Activated naive CD8-positive, alpha-beta T cell treated with anti-CD3 and anti-CD28 coated beads for 36 hours (primary cell): ENCODE data around the gene COL20A1. TPM values are rescaled to one million over a fixed set of nuclear protein-coding genes. Genes with fewer than 3 reads are reported as not detected.

ENCODE experiments used
- DNase-seq: peaks from one replicate; pipeline ENCODE4 v3.0.0; 2021
- H3K27ac Mint-ChIP-seq: one replicate; pipeline ENCODE4 v1.8.0; 2022; ENCODE audit warnings: mild to moderate bottlenecking, moderate library complexity, mixed read lengths
- H3K27me3 Mint-ChIP-seq: one replicate; pipeline ENCODE4 v1.8.0; 2022; ENCODE audit warnings: mild to moderate bottlenecking, mixed read lengths
- H3K36me3 Mint-ChIP-seq: one replicate; pipeline ENCODE4 v1.8.0; 2021; ENCODE audit warnings: mild to moderate bottlenecking, mixed read lengths
- H3K4me1 Mint-ChIP-seq: one replicate; pipeline ENCODE4 v1.8.0; 2021; ENCODE audit warnings: mixed read lengths
- H3K4me3 Mint-ChIP-seq: one replicate; pipeline ENCODE4 v1.8.0; 2022; ENCODE audit warnings: mild to moderate bottlenecking, moderate library complexity, mixed read lengths
- H3K9me3 Mint-ChIP-seq: one replicate; pipeline ENCODE4 v1.8.0; 2022; ENCODE audit warnings: mixed read lengths
- total RNA-seq, 2 experiments: library from RNA; stranded (reverse); gene quantifications; one replicate each; pipeline ENCODE4 v1.2.3, GENCODE V29; 2021

Gene COL20A1
- total RNA-seq, 2 experiments from 2014 or later, result 0.08 TPM; not detected in 1

DNA sequence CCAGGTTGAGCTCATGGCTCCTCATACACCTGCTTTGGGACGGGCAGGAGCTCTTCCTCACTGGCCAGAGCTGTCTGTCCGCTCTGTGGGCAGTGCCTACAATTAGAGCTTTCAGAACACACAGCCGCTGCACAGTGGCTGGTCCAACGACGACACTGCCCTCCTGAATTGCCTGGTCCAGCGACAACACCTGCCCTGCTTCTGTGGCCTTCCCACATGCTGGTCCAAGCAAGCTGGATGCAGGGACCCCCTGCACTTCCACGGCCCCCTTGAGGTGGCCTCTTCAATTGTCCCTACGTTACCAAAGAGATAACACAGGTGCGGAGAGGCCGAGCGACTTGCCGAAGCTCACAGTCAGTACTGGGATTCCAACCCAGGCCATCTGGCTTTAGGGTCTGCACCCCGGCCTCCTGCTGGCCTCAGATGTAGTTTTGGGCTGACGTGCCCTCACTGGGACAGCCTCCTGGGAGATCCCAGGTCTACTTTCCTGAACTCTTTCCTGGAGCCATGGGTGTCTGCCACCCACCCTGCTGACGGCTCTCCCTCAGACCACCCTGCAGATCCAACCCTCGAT, 69.5 kb downstream of the COL20A1 start:
- peaks cover 46% of the 10 kb centered on the region for H3K27me3 Mint-ChIP-seq
- no peaks in the 10 kb centered on the region for H3K9me3 Mint-ChIP-seq
- no peak overlapping the region for H3K27ac Mint-ChIP-seq
- DNase-seq, result no peak
- H3K4me3 Mint-ChIP-seq, result no peak overlapping the region
- H3K4me1 Mint-ChIP-seq, result no peaks in the 10 kb centered on the region
- H3K36me3 Mint-ChIP-seq, result no peaks in the 10 kb centered on the region

DNA sequence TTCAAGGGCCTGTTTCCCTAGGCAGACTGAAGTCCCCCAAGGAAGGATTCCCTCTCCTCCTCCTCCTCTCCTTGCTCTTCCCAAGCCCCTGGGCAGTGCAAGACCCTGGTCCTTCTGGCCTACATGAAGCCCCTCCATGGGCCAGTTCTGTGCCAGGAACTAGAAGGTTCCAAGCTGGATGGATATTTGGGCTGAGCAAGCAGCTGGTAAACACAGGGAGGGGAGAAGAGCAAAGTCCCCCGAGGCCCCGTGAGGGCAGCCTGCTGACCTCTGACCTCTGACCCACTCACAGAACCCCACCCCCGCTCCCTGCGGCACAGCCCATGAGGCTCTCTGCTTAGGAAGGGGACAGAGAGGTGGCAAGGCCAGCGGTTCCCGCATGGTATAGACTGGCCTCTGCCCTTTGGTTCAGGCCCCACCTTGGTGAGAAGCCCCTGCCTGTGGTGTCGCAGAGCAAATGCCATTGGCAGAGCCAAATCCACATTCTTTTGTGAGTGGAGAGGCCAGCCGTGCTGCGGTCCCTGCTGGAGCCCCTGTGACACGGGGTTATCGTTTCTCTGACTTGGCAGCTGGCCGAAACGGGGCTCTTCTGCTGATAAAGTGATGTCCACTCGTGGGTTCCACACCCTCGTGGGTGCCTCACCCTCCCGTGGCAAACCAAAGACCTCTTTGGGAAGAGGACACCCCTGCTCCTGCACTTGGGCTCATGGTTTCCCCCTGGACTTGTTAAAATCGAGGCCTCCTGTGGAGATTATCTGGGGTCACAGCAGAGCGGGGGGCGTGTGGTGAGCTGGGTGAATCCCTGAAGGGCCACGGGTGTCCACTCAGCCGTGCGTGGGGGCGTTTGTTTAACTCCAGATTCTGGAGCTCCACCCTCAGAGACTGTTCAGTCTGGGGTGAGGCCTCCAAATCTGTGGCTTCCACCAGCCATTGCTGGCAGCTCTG, 70.3 kb downstream of the COL20A1 start:
- Mint-ChIP-seq H3K36me3 (no peaks in the 10 kb centered on the region), H3K4me3 (no peak overlapping the region), H3K27ac (no peak overlapping the region), H3K4me1 (no peaks in the 10 kb centered on the region), H3K27me3 (peaks cover 46% of the 10 kb centered on the region), H3K9me3 (no peaks in the 10 kb centered on the region)
- DNase-seq, result no peak

DNA sequence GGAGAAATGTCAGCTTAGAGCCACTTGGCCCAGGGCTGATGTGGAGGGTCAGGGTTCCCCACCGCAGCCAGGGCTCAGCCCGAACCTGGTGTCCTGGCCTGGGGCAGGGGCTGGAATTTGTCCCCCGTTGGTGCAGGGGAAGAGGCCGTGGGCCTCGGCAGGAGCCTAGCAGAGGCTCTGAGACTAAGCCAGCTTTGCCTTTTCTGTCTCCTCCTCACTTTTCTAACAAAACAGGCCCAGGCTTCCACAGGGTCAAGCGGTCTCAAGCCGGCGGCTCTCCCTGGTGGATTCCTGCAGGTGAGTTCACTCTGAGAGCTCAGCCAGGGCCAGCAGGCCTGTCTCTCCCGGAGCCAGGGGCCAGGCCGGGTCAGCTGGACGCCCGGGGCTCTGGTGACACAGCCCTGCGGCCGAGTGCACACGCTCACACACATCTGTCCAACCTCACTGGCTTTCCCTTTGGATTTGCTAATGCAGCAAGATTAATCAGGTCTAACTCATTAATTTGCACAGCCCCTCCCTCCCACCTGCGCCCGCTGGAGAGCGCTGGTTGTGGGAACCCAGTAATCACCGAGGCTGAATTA, 71.1 kb downstream of the COL20A1 start:
- Mint-ChIP-seq H3K9me3 (no peaks in the 10 kb centered on the region), H3K36me3 (no peaks in the 10 kb centered on the region)

DNA sequence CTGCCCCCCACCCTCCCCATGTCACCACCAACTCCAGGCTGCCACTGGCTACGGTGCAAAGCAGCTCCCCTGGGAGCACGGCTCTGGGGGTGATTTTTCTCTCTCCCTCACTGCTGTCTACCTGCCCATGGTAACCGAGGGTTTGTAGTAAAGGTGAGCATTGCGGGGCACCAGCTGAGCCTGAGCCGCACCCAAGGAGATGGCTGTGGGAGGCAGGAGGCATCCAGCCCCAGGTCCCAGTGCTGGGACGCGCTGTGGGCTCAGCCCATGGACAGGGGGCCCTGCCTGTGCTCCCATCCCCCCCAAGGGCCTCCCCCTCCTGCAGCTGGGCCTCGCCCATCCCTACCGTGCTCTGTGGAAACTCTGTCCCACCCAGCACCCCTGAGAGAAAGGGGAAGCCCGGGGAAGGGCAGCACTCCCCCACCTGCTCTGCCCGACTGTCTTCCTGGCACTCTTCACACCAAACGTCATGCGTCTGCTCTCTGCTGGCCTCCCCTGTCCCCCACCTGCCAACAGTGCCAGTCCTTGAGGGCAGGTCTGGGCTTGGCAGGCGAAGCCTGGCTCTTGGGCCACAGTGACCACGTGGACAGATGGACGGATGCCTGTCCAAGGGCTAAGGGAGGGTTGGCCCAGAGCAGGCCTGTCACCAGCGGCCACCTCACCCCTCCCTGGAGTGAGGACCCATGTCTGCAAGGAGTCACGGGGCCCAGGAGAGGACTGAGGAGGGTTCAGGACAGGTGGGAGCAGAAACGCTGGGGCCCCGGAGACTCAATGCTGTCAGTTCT, 72.0 kb downstream of the COL20A1 start:
- Mint-ChIP-seq H3K36me3 (no peaks in the 10 kb centered on the region), H3K4me1 (no peaks in the 10 kb centered on the region), H3K27me3 (peaks cover 32% of the 10 kb centered on the region), H3K9me3 (no peaks in the 10 kb centered on the region), H3K27ac (no peak overlapping the region), H3K4me3 (no peak overlapping the region)
- no peak for DNase-seq

More for the DNA sequence above, 71.1 kb downstream of the COL20A1 start:
- Mint-ChIP-seq H3K4me1 (no peaks in the 10 kb centered on the region), H3K4me3 (no peak overlapping the region), H3K27ac (no peak overlapping the region), H3K27me3 (peaks cover 41% of the 10 kb centered on the region)
- DNase-seq, result no peak

DNA sequence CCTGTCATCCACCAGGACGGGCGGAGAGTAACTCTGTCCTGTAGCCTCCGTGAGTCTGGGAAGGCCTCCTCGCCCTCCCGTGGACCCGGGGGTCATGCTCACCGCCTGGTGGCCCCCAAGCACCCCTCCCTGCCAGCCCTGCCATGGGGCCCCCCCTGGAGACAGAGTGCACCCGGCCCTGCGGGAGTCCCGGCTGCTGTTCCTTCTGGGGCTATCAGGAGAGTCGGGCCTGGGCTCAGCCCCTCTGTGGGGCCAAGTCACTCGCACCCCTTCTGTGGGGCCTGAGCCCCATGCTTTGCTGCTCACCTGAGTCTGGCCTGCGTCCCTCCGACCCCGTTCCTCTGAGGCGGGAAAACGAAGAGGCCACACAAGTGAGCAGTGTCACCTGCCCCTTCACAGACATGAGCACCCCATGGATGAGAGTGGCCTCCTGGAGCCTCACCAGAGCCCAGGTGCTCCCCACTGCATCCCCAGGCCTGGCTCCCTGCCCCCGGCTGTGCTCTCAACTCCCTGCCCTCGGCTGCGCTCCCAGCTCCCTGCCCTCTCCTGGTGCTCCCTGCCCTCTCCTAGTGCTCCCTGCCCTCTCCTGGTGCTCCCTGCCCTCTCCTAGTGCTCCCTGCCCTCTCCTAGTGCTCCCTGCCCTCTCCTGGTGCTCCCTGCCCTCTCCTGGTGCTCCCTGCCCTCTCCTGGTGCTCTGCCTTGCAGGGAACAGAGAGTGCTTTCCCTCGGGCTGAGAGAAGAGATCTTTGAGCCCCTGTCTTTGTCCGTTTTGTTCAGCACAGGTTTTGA, 72.8 kb downstream of the COL20A1 start:
- no peaks in the 10 kb centered on the region for H3K36me3 Mint-ChIP-seq
- peaks cover 25% of the 10 kb centered on the region for H3K27me3 Mint-ChIP-seq
- H3K4me3 Mint-ChIP-seq, result no peak overlapping the region
- no peaks in the 10 kb centered on the region for H3K4me1 Mint-ChIP-seq
- no peak overlapping the region for H3K27ac Mint-ChIP-seq
- no peaks in the 10 kb centered on the region for H3K9me3 Mint-ChIP-seq
- no peak for DNase-seq

DNA sequence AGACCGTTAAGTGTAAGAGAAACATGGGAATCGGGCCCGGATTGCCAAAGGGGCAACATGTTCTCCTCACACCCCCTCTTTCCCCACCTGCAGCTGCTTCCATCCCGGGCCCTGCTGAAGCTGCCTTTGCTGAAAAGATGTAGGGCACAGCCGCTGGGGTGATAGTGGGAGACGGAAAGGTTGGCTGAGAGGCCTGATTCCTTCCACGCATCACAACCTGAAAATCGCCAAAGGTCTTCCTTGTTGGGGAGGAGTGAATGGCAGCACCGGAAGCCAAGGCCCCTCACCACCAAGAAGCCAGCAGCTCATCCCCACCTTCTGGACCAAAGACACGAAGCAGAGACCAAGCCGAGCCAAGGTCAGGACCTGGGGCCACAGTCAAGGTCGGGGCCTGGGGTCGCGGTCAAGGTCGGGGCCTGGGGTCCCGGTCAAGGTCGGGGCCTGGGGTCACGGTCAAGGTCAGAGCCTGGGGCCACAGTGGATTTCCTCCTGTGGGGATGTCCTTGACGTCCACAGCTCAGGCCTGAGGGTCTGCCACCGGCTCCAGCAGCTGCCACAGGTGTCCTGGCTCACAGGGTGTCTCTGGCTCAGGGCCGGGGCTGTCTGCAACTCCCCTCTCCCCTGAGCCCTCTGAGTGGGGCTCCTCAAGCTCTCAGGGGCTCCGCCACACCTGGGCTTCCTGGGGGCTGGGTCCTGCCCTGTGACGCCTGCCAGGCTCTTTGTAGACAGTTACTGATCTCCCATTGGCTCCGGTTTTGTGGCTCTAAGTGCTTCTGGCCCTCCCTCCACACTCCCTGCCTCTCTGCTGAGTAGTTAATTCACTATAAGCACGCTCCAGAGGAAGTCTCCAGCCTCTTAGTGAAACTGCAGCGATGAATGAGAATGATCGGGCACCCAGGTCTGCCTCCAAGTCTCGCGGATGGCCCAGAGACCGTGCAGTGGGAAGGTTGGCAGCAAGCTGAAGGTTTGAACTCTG, 73.7 kb downstream of the COL20A1 start:
- no peak for DNase-seq
- Mint-ChIP-seq H3K4me1 (no peaks in the 10 kb centered on the region), H3K4me3 (no peak overlapping the region), H3K27ac (no peak overlapping the region), H3K27me3 (peaks cover 22% of the 10 kb centered on the region), H3K36me3 (no peaks in the 10 kb centered on the region), H3K9me3 (no peaks in the 10 kb centered on the region)

DNA sequence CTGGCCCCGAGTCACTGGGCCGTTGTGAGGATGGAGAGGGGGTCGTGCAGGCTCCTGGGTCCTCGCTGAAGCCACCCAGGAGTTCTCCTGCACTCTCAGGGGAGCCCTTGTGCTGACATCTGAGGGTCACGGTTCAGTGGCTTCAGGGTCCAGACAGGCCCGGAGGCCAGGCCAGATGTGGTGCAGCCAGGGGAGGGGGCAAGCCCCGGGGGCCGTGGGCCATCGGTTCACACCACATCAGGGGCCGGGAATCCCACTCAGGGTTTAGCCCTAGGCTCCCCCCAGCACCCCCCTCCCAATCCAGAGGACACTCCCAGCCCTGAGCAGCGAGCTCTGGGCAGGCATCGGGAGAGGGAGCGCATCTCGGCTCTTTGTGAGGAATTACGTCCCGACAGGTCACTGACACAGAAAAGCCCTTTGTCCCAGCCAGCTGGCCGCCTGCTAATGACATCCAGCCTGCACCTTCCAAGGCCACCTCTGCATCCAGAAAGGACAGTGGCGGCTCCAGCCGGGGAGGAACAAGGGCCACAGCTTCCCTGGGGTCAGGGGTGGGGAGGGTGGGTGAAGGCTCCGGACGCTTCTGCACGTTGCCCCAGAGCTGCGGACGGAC, 74.6 kb downstream of the COL20A1 start:
- no peak overlapping the region for H3K27ac Mint-ChIP-seq
- no peaks in the 10 kb centered on the region for H3K4me1 Mint-ChIP-seq
- no peak for DNase-seq
- H3K36me3 Mint-ChIP-seq, result no peaks in the 10 kb centered on the region
- H3K27me3 Mint-ChIP-seq, result peaks cover 17% of the 10 kb centered on the region
- H3K4me3 Mint-ChIP-seq, result no peak overlapping the region
- no peaks in the 10 kb centered on the region for H3K9me3 Mint-ChIP-seq

DNA sequence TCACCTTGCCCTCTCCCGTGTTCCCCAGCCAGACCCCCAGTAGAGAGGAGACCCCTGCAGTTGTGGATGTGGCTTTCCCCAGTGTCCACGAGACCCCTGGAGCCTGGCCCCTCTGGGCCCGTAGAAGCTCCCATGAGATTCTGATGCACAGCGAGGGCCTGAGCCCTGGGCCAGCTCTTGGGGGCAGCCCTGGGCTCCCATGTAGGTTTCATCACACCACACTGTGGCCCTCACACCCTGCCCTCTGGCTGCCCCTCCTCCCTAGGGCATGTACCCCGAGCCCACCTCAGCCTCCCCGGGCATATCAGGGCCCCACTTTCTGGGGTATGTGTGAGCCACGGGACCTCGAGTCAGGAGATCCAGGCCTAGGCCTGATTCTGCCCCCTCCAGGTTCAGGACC, 75.2 kb downstream of the COL20A1 start:
- Mint-ChIP-seq H3K27ac (no peak overlapping the region), H3K9me3 (no peaks in the 10 kb centered on the region), H3K36me3 (no peaks in the 10 kb centered on the region), H3K27me3 (peaks cover 16% of the 10 kb centered on the region), H3K4me3 (no peak overlapping the region), H3K4me1 (no peaks in the 10 kb centered on the region)
- no peak for DNase-seq

DNA sequence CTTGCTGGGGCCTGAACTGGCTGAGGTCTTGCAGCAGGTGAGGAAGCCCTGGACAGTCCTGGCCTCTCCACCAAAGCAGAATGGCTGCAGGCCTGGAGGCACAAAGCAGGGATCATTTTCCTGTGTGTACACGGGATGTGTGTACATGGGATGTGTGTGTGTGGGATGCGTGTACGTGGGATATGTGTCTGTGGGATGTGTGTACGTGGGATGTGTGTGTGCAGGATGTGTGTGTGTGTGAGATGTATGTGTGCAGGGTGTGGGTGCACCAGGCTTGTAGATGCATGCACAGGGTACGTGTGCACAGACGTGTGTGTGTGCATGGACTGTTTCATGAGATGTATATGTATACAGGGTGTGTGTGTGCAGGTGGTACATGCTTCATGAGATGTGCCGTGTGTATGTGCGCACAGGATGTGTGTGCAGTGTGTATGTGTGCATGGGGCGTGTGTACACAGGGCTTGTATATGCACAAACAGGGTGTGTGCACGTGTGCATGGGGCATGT, 76.1 kb downstream of the COL20A1 start:
- no peaks in the 10 kb centered on the region for H3K36me3 Mint-ChIP-seq
- no peak overlapping the region for H3K4me3 Mint-ChIP-seq
- H3K4me1 Mint-ChIP-seq, result no peaks in the 10 kb centered on the region
- DNase-seq, result no peak
- H3K27ac Mint-ChIP-seq, result no peak overlapping the region
- peaks cover 12% of the 10 kb centered on the region for H3K27me3 Mint-ChIP-seq
- H3K9me3 Mint-ChIP-seq, result no peaks in the 10 kb centered on the region

DNA sequence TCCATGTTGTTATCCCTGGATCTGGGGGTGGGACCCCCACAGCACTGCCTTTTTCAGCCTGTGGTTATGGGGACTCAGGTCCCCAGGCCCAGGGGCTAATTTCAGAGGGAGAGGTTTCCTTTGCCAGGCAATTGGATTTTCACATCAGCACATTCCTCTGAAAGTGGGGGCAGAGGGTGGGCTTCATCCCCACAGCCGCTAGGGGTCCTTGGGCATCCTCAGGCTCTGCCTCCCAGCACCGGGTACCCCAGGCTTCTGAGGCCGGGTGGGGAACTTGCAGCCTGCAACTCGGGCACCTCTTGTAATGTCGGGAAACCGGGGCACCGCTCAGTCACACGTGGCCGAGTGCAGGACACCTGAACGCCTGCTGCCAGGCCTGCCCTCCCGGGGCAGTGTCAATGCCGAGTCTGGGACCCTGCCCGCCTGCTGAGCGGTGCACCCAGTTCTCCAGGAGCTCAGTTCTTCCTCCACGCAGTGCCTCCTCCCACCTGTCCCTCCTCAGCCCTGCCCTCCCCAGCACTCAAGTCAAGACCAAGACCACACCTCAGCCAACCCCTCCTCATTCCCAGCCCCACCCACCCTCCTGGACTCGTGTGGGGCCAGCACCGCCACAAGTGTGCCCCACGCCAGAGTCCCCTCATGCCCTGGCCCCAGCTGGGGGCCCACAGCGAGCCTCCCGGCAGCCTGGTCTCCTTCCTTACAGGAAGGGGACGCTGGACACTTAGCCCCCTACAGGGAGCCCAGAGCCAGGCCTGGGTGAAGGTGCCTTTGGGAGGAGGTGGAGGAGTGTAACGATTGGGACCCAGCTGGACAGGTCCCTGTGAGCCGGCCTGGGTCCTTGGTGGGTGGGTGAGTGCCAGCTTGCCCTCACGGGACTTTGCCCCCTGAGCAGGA, 77.0 kb downstream of the COL20A1 start:
- Mint-ChIP-seq H3K4me3 (no peak overlapping the region), H3K36me3 (no peaks in the 10 kb centered on the region), H3K4me1 (no peaks in the 10 kb centered on the region), H3K27ac (no peak overlapping the region), H3K9me3 (no peaks in the 10 kb centered on the region), H3K27me3 (peaks cover 8% of the 10 kb centered on the region)
- no peak for DNase-seq

DNA sequence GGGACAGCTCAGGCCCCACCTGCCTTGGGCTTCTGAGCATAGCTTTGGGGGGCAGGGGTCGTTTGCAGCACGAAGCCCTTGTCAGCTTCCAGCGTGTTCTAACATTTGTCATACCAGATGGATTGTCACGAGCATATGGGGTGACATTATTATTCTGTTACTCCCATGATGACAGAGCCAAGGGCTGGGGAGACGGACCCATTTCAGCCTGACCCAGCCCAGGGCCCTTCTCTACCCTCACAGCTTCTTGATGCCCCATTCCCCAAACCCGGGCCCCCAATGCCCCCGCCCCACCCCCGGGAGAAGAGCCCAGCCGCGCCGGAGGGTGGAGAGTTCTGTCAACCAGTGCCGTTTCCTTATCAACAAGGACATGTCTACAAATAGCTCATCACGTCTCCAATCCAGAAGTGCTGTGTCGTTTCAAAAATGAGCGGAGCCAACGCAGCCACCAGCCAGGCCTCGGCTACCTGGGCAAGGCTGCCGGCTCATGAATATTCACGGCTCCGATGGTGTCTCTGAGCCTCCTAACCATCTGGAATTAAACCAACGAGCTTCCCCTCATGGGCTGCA, 77.7 kb downstream of the COL20A1 start:
- DNase-seq, result no peak
- Mint-ChIP-seq H3K27ac (no peak overlapping the region), H3K4me3 (no peak overlapping the region), H3K27me3 (peaks cover 13% of the 10 kb centered on the region), H3K9me3 (no peaks in the 10 kb centered on the region), H3K4me1 (no peaks in the 10 kb centered on the region), H3K36me3 (no peaks in the 10 kb centered on the region)

DNA sequence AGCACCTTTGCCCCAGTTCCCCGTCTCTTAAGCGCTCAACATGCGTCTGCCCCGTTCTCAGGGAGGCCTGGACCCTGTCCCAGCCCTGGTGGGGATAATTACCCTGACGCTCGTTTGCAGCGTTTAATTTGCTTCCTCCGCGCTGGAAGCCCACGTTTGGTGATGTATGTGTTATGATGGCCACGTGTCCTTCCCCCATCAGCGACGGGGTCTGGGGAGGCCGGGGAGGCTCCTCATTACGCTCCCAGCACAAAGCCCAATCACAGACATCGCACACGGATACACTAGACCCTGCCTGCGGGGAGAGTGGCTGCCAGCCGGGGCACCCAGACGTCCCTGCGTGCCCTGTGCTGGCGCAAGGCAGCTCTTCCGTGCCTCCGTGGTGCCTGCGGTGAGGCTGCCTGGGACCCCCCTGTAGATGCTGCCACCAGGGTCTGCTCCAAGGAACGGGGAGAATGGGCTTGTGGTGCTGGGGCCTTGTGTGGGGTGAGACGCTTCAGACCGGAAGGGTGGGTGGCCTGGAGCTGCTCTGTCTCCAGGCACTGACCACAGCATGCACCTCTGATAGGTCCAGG, 78.4 kb downstream of the COL20A1 start:
- Mint-ChIP-seq H3K4me1 (no peaks in the 10 kb centered on the region), H3K27ac (no peak overlapping the region), H3K27me3 (peaks cover 19% of the 10 kb centered on the region), H3K9me3 (no peaks in the 10 kb centered on the region), H3K4me3 (no peak overlapping the region), H3K36me3 (no peaks in the 10 kb centered on the region)
- no peak for DNase-seq
